ENCODE data around the gene PRPS1. TPM values are rescaled to one million over a fixed set of nuclear protein-coding genes. Genes with fewer than 3 reads are reported as not detected.
"Not testable (repeated sequence)": the region's sequence is repeated elsewhere in the genome, so short reads cannot be mapped to it uniquely, and the experiment has no call there.

PRPS1 gene
- polyA plus RNA-seq, 1 donor: 27.5 TPM

- no peaks in the 10 kb centered on the region for H3K27me3 ChIP-seq (ENCODE audit: control insufficient read depth, insufficient read depth, low read length)
- peak overlapping the region; percentile 42 for H3K27ac ChIP-seq (ENCODE audit: low read length)
- WGBS (ENCODE audit: insufficient coverage, low lambda C conversion rate): no CpG with 5 or more reads among the region's 3 CpGs
- peaks cover 40% of the 10 kb centered on the region for H3K4me1 ChIP-seq (ENCODE audit: control insufficient read depth, insufficient read depth, low read length)
- peak in 1 of 2 donors; percentile 56 for DNase-seq
- no peaks in the 10 kb centered on the region for H3K9me3 ChIP-seq (ENCODE audit: control insufficient read depth, low read depth, low read length)
- no peak overlapping the region for H3K4me3 ChIP-seq (ENCODE audit: low read length)
- H3K36me3 ChIP-seq (ENCODE audit: control insufficient read depth, insufficient read depth, low read length): no peaks in the 10 kb centered on the region
Measured at GRCh38 chrX:107682256-107682655, 53.9 kb downstream of the PRPS1 start.

GRCh38 chrX:107683124-107683895, 55.0 kb downstream of the PRPS1 start:
- DNase-seq: peak; percentile 45 to 70
- Histone ChIP-seq H3K4me1 (ENCODE audit: control insufficient read depth, insufficient read depth, low read length) (peaks cover 35% of the 10 kb centered on the region), H3K4me3 (ENCODE audit: low read length) (no peak overlapping the region), H3K27me3 (ENCODE audit: control insufficient read depth, insufficient read depth, low read length) (no peaks in the 10 kb centered on the region), H3K9me3 (ENCODE audit: control insufficient read depth, low read depth, low read length) (no peaks in the 10 kb centered on the region), H3K36me3 (ENCODE audit: control insufficient read depth, insufficient read depth, low read length) (no peaks in the 10 kb centered on the region), H3K27ac (ENCODE audit: low read length) (peak overlapping the region; percentile 75)
- WGBS (ENCODE audit: insufficient coverage, low lambda C conversion rate): no CpG with 5 or more reads among the region's 4 CpGs

GRCh38 chrX:107683931-107684330, 55.6 kb downstream of the PRPS1 start:
- Histone ChIP-seq H3K9me3 (ENCODE audit: control insufficient read depth, low read depth, low read length) (no peaks in the 10 kb centered on the region), H3K27ac (ENCODE audit: low read length) (peak overlapping the region; percentile 75), H3K27me3 (ENCODE audit: control insufficient read depth, insufficient read depth, low read length) (no peaks in the 10 kb centered on the region), H3K4me3 (ENCODE audit: low read length) (no peak overlapping the region), H3K36me3 (ENCODE audit: control insufficient read depth, insufficient read depth, low read length) (no peaks in the 10 kb centered on the region), H3K4me1 (ENCODE audit: control insufficient read depth, insufficient read depth, low read length) (peaks cover 32% of the 10 kb centered on the region)
- WGBS (ENCODE audit: insufficient coverage, low lambda C conversion rate): no CpG with 5 or more reads among the region's 3 CpGs
- no peak for DNase-seq

GRCh38 chrX:107684956-107685385, 56.7 kb downstream of the PRPS1 start:
- whole genome bisulfite sequencing (ENCODE audit: insufficient coverage, low lambda C conversion rate): no CpG with 5 or more reads among the region's 5 CpGs
- peaks cover 32% of the 10 kb centered on the region for H3K4me1 ChIP-seq (ENCODE audit: control insufficient read depth, insufficient read depth, low read length)

GRCh38 chrX:107685586-107685985, 57.3 kb downstream of the PRPS1 start:
- not testable (repeated sequence) for H3K27ac ChIP-seq (ENCODE audit: low read length); H3K36me3 ChIP-seq (ENCODE audit: control insufficient read depth, insufficient read depth, low read length); H3K4me3 ChIP-seq (ENCODE audit: low read length); H3K9me3 ChIP-seq (ENCODE audit: control insufficient read depth, low read depth, low read length); H3K27me3 ChIP-seq (ENCODE audit: control insufficient read depth, insufficient read depth, low read length); DNase-seq
- WGBS (ENCODE audit: insufficient coverage, low lambda C conversion rate): no CpG with 5 or more reads among the region's 9 CpGs
- peaks cover 32% of the 10 kb centered on the region for H3K4me1 ChIP-seq (ENCODE audit: control insufficient read depth, insufficient read depth, low read length)

More at GRCh38 chrX:107684956-107685385, 56.7 kb downstream of the PRPS1 start:
- Histone ChIP-seq H3K4me3 (ENCODE audit: low read length) (no peak overlapping the region), H3K27ac (ENCODE audit: low read length) (no peak overlapping the region), H3K36me3 (ENCODE audit: control insufficient read depth, insufficient read depth, low read length) (no peaks in the 10 kb centered on the region), H3K9me3 (ENCODE audit: control insufficient read depth, low read depth, low read length) (no peaks in the 10 kb centered on the region), H3K27me3 (ENCODE audit: control insufficient read depth, insufficient read depth, low read length) (no peaks in the 10 kb centered on the region)
- DNase-seq: peak in 1 of 2 donors; percentile 61

- DNase-seq: no peak
- H3K27me3 ChIP-seq (ENCODE audit: control insufficient read depth, insufficient read depth, low read length): no peaks in the 10 kb centered on the region
- no CpG with 5 or more reads among the region's 3 CpGs for WGBS (ENCODE audit: insufficient coverage, low lambda C conversion rate)
- H3K4me3 ChIP-seq (ENCODE audit: low read length): no peak overlapping the region
- no peaks in the 10 kb centered on the region for H3K36me3 ChIP-seq (ENCODE audit: control insufficient read depth, insufficient read depth, low read length)
- H3K4me1 ChIP-seq (ENCODE audit: control insufficient read depth, insufficient read depth, low read length): peaks cover 32% of the 10 kb centered on the region
- H3K9me3 ChIP-seq (ENCODE audit: control insufficient read depth, low read depth, low read length): no peaks in the 10 kb centered on the region
- no peak overlapping the region for H3K27ac ChIP-seq (ENCODE audit: low read length)
Measured at GRCh38 chrX:107686026-107686425, 57.7 kb downstream of the PRPS1 start.

GRCh38 chrX:107686792-107687191, 58.5 kb downstream of the PRPS1 start:
- Histone ChIP-seq H3K9me3 (ENCODE audit: control insufficient read depth, low read depth, low read length) (no peaks in the 10 kb centered on the region), H3K27ac (ENCODE audit: low read length) (no peak overlapping the region), H3K36me3 (ENCODE audit: control insufficient read depth, insufficient read depth, low read length) (no peaks in the 10 kb centered on the region), H3K4me1 (ENCODE audit: control insufficient read depth, insufficient read depth, low read length) (peaks cover 32% of the 10 kb centered on the region), H3K27me3 (ENCODE audit: control insufficient read depth, insufficient read depth, low read length) (no peaks in the 10 kb centered on the region), H3K4me3 (ENCODE audit: low read length) (no peak overlapping the region)
- DNase-seq: no peak
- WGBS (ENCODE audit: insufficient coverage, low lambda C conversion rate): no CpG with 5 or more reads among the region's 3 CpGs

- no CpG with 5 or more reads among the region's 3 CpGs for WGBS (ENCODE audit: insufficient coverage, low lambda C conversion rate)
- Histone ChIP-seq H3K27ac (ENCODE audit: low read length) (no peak overlapping the region), H3K36me3 (ENCODE audit: control insufficient read depth, insufficient read depth, low read length) (no peaks in the 10 kb centered on the region)
Measured at GRCh38 chrX:107687445-107687844, 59.1 kb downstream of the PRPS1 start.

GRCh38 chrX:107691024-107691448, 62.7 kb downstream of the PRPS1 start:
- no peak for DNase-seq
- no CpG with 5 or more reads among the region's 5 CpGs for WGBS (ENCODE audit: insufficient coverage, low lambda C conversion rate)

More at GRCh38 chrX:107687445-107687844, 59.1 kb downstream of the PRPS1 start:
- no peak overlapping the region for H3K4me3 ChIP-seq (ENCODE audit: low read length)
- H3K4me1 ChIP-seq (ENCODE audit: control insufficient read depth, insufficient read depth, low read length): peaks cover 28% of the 10 kb centered on the region
- H3K27me3 ChIP-seq (ENCODE audit: control insufficient read depth, insufficient read depth, low read length): no peaks in the 10 kb centered on the region
- no peak for DNase-seq
- no peaks in the 10 kb centered on the region for H3K9me3 ChIP-seq (ENCODE audit: control insufficient read depth, low read depth, low read length)

GRCh38 chrX:107699616-107700015, 71.3 kb downstream of the PRPS1 start:
- Histone ChIP-seq H3K9me3 (ENCODE audit: control insufficient read depth, low read depth, low read length) (no peaks in the 10 kb centered on the region), H3K27ac (ENCODE audit: low read length) (no peak overlapping the region), H3K4me3 (ENCODE audit: low read length) (no peak overlapping the region), H3K27me3 (ENCODE audit: control insufficient read depth, insufficient read depth, low read length) (no peaks in the 10 kb centered on the region), H3K36me3 (ENCODE audit: control insufficient read depth, insufficient read depth, low read length) (no peaks in the 10 kb centered on the region), H3K4me1 (ENCODE audit: control insufficient read depth, insufficient read depth, low read length) (peaks cover 11% of the 10 kb centered on the region)
- DNase-seq: no peak
- no CpG with 5 or more reads among the region's 2 CpGs for WGBS (ENCODE audit: insufficient coverage, low lambda C conversion rate)

More at GRCh38 chrX:107691024-107691448, 62.7 kb downstream of the PRPS1 start:
- H3K36me3 ChIP-seq (ENCODE audit: control insufficient read depth, insufficient read depth, low read length): no peaks in the 10 kb centered on the region
- no peaks in the 10 kb centered on the region for H3K9me3 ChIP-seq (ENCODE audit: control insufficient read depth, low read depth, low read length)
- peaks cover 4% of the 10 kb centered on the region for H3K4me1 ChIP-seq (ENCODE audit: control insufficient read depth, insufficient read depth, low read length)
- no peak overlapping the region for H3K27ac ChIP-seq (ENCODE audit: low read length)
- no peaks in the 10 kb centered on the region for H3K27me3 ChIP-seq (ENCODE audit: control insufficient read depth, insufficient read depth, low read length)
- H3K4me3 ChIP-seq (ENCODE audit: low read length): no peak overlapping the region
